ENCODE data around the gene GALNT2. TPM values are rescaled to one million over a fixed set of nuclear protein-coding genes. Genes with fewer than 3 reads are reported as not detected.

The GALNT2 gene
- total RNA-seq, 1 donor from 2014 or later: 67.9 TPM

DNA sequence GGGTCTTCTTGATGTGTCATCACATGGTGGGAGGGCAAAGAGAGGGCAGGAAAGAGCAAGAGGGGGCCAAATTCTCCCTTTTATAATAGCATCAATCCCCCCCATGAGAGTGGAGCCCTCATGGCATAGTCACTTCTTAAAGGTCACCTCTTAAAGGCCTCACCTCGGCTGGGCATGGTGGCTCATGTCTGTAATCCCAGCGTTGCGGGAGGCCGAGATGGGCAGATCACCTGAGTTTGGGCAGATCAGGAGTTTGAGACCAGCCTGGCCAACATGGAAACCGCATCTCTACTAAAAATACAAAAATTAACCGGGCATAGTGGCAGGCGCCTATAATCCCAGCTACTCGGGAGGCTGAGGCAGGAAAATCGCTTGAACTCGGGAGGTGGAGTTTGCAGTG is 189.0 kb downstream of the GALNT2 start:
- Mint-ChIP-seq H3K36me3 (ENCODE audit: low read depth) (peaks cover 26% of the 10 kb centered on the region), H3K27ac (no peak overlapping the region), H3K4me1 (ENCODE audit: low read depth) (peaks cover 11% of the 10 kb centered on the region), H3K9me3 (no peaks in the 10 kb centered on the region), H3K4me3 (no peak overlapping the region), H3K27me3 (ENCODE audit: insufficient read depth) (no peaks in the 10 kb centered on the region)
- no peak for DNase-seq (ENCODE audit: low spot score)
- intact Hi-C loops (cut with micrococcal nuclease): no loop called here

DNA sequence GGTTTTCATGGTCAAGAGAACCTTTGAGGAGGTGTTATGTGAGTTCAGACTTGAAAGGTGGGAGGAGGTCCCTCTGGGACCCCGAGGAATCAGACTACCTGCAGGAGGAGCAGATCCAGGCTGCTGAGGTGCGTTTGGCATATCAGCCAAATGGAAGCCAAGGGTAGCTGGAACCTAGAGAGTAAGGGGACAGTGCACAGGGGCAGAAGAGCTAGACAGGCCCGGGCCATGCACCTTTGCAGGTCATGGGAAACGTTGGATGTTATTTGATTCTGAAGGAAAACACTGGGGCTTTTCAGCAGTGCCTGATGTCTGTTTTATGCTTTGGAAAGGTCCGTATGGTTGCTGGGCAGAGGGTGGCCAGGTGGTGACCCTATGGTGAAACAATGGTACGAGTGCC is 189.9 kb downstream of the GALNT2 start:
- intact Hi-C loops (cut with micrococcal nuclease): no loop called here
- no peaks in the 10 kb centered on the region for H3K27me3 Mint-ChIP-seq (ENCODE audit: insufficient read depth)
- H3K4me3 Mint-ChIP-seq: no peak overlapping the region
- DNase-seq (ENCODE audit: low spot score): no peak
- peaks cover 2% of the 10 kb centered on the region for H3K4me1 Mint-ChIP-seq (ENCODE audit: low read depth)
- peaks cover 20% of the 10 kb centered on the region for H3K36me3 Mint-ChIP-seq (ENCODE audit: low read depth)
- no peaks in the 10 kb centered on the region for H3K9me3 Mint-ChIP-seq
- H3K27ac Mint-ChIP-seq: no peak overlapping the region

DNA sequence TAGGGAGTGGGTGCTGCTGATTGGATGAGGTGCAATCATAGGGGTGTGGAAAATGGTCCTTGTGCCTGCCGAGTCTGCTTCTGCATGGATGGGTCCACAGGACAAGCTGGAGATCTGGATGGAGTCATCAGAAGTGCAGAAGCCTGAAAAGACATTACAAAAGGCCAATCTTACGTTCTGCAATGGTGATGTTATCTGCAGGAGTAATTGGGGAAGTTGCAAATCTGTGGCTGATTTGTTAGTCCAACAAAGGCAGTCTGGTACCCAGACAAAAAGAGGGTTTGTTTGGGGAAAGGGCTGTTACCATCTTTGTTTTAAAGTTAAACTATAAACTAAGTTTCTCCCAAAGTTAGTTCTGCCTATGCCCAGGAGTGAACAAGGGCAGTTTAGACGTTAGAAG is 192.6 kb downstream of the GALNT2 start:
- Mint-ChIP-seq H3K4me1 (ENCODE audit: low read depth) (no peaks in the 10 kb centered on the region), H3K9me3 (no peaks in the 10 kb centered on the region), H3K36me3 (ENCODE audit: low read depth) (peaks cover 30% of the 10 kb centered on the region), H3K4me3 (no peak overlapping the region), H3K27ac (no peak overlapping the region), H3K27me3 (ENCODE audit: insufficient read depth) (no peaks in the 10 kb centered on the region)
- no peak for DNase-seq (ENCODE audit: low spot score)
- intact Hi-C loops (cut with micrococcal nuclease): no loop called here

DNA sequence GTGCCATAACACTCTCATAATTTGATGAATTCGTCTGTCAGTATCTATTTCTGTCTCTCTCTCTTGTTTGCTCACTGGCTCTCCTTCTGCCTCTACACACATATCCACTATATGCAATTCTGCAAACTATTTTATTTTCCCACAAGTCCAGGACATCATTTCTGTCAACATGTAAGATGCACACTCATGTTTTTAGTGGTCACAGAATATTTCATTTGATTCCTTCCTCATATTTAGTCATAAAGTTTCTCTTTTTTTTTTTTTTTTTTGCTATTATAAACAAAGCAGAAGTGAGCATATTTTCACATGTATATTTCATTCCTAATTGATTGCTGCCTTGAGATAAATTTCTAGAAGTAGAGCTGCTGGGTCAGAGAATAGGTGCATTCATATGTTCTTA is 193.8 kb downstream of the GALNT2 start:
- no peak for DNase-seq (ENCODE audit: low spot score)
- H3K27ac Mint-ChIP-seq: peak overlapping the region; percentile 31
- H3K4me3 Mint-ChIP-seq: no peak overlapping the region
- H3K4me1 Mint-ChIP-seq (ENCODE audit: low read depth): no peaks in the 10 kb centered on the region
- H3K27me3 Mint-ChIP-seq (ENCODE audit: insufficient read depth): no peaks in the 10 kb centered on the region
- intact Hi-C loops (cut with micrococcal nuclease): no loop called here
- no peaks in the 10 kb centered on the region for H3K9me3 Mint-ChIP-seq
- peaks cover 31% of the 10 kb centered on the region for H3K36me3 Mint-ChIP-seq (ENCODE audit: low read depth)

DNA sequence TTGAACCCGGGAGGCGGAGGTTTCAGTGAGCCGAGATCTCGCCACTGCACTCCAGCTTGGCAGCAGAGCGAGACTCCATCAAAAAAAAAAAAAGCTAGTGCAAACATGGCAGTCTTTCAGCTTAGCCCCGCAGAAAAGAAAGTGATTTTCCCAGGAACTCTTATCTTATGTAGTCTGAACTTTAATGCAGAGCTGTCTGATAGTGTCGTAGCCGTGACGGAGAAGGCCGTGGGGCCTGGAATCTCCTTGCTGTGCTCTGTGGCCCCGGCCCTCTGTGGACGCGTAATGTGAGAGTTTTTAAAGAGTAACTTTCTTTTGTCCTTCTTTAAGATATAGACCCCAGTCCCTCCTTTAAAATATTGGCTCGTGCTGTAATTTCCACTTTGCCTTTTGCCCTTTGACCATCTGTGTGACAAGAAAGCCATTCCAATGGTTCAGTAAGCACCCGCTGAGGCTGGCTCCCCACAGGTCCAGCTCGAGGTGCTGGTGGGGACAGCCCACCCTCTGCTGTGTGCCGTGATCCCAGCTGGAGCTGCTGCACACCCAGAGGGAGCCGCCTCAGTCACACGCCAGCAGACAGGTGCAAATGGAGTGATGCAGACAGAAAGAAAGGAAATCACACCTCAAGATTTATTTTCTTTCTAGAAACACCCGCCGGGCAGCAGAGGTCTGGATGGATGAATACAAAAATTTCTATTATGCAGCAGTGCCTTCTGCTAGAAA is 195.1 kb downstream of the GALNT2 start:
- intact Hi-C loops (cut with micrococcal nuclease): no loop called here
- Mint-ChIP-seq H3K36me3 (ENCODE audit: low read depth) (peaks cover 34% of the 10 kb centered on the region), H3K4me3 (no peak overlapping the region), H3K4me1 (ENCODE audit: low read depth) (no peaks in the 10 kb centered on the region), H3K27me3 (ENCODE audit: insufficient read depth) (no peaks in the 10 kb centered on the region), H3K27ac (no peak overlapping the region), H3K9me3 (no peaks in the 10 kb centered on the region)
- no peak for DNase-seq (ENCODE audit: low spot score)

DNA sequence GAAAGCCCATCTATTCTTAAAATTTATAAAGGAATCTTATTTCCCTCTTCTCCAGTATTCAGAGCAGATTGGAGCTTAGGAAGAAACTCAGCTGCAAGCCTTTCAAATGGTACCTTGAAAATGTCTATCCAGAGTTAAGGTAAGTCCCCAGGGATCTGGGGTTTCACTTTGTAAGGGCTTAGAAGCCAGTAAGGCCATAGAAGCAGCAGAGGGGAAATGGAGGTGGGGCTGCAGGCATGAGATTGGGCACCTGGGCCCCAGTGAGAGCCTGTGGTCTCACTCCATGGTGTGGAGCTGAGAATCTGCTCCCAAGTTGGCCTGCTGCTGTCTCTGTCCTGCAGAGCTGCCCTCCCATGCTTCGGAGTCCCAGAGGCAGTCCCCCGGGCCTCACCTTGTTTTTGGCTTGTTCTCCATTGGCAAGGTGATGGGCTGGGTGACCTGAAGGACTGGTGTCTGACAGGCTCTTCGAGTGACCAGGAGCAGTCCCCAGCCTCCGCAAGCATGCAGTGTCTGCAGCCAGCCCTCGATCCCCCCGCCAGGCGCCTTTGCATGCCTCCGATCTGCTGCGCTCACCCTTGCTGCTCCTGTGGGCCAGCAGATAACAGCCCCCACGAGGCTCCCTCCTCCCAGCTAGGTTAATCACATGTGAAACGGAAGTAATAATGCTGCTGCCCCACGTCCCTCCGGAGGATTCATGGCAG is 196.0 kb downstream of the GALNT2 start:
- Mint-ChIP-seq H3K4me3 (no peak overlapping the region), H3K4me1 (ENCODE audit: low read depth) (no peaks in the 10 kb centered on the region), H3K27ac (no peak overlapping the region), H3K36me3 (ENCODE audit: low read depth) (peaks cover 31% of the 10 kb centered on the region), H3K9me3 (no peaks in the 10 kb centered on the region), H3K27me3 (ENCODE audit: insufficient read depth) (no peaks in the 10 kb centered on the region)
- intact Hi-C loops (cut with micrococcal nuclease): no loop called here
- DNase-seq (ENCODE audit: low spot score): no peak

DNA sequence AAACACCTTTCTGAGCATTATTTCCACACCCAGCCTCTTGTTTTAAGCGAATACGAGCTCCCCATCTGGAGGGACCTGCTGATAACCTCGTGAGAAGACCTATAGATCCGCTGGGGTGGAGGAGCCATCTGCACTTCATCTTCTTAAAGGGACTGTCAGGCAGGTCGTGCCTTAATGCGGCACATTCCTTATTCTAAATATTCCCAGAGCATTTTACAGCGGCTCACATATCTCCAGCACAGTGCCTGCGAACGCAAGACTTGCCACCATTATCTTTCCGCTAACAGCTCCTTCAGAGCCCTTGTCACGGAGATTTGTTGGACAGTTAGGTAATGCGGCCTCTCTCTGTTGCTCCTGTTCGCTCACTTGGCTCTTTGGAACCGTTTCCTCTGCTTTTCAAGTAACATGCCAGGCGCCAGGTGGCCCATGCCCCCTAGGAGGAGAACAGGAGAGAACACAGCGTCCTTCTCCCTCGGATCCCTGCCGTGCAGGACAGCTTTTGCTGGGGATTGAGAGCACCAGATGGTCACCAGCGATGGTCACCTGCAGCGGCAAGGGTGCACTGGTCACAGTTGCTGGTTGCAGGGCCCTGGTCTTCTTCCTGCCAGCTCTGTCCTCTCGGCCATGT is 196.6 kb downstream of the GALNT2 start:
- H3K9me3 Mint-ChIP-seq: no peaks in the 10 kb centered on the region
- DNase-seq (ENCODE audit: low spot score): no peak
- no peak overlapping the region for H3K4me3 Mint-ChIP-seq
- peaks cover 31% of the 10 kb centered on the region for H3K36me3 Mint-ChIP-seq (ENCODE audit: low read depth)
- no peaks in the 10 kb centered on the region for H3K27me3 Mint-ChIP-seq (ENCODE audit: insufficient read depth)
- no peaks in the 10 kb centered on the region for H3K4me1 Mint-ChIP-seq (ENCODE audit: low read depth)
- intact Hi-C loops (cut with micrococcal nuclease): no loop called here
- no peak overlapping the region for H3K27ac Mint-ChIP-seq

DNA sequence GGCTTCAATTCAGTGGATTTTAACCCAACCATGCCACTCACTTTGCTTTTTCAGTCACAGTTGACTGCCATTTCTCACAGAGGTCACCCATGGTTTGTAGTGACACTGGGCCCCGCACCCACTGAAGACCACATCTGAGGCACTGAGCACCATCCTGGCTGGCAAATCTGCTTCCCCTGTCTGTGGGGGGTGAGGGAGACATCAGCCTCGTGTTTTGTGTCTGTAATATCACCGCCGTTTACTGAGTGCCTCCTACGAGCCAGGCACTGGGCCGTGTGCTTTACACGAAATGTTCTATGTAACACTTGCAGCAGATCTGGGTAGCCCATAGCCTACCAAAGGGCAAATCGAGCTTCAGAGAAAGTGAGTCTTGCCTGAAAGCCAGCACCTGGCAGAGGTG is 197.3 kb downstream of the GALNT2 start:
- Mint-ChIP-seq H3K36me3 (ENCODE audit: low read depth) (peaks cover 31% of the 10 kb centered on the region), H3K4me1 (ENCODE audit: low read depth) (no peaks in the 10 kb centered on the region), H3K9me3 (no peaks in the 10 kb centered on the region), H3K4me3 (no peak overlapping the region), H3K27ac (no peak overlapping the region), H3K27me3 (ENCODE audit: insufficient read depth) (no peaks in the 10 kb centered on the region)
- intact Hi-C loops (cut with micrococcal nuclease): no loop called here
- no peak for DNase-seq (ENCODE audit: low spot score)

DNA sequence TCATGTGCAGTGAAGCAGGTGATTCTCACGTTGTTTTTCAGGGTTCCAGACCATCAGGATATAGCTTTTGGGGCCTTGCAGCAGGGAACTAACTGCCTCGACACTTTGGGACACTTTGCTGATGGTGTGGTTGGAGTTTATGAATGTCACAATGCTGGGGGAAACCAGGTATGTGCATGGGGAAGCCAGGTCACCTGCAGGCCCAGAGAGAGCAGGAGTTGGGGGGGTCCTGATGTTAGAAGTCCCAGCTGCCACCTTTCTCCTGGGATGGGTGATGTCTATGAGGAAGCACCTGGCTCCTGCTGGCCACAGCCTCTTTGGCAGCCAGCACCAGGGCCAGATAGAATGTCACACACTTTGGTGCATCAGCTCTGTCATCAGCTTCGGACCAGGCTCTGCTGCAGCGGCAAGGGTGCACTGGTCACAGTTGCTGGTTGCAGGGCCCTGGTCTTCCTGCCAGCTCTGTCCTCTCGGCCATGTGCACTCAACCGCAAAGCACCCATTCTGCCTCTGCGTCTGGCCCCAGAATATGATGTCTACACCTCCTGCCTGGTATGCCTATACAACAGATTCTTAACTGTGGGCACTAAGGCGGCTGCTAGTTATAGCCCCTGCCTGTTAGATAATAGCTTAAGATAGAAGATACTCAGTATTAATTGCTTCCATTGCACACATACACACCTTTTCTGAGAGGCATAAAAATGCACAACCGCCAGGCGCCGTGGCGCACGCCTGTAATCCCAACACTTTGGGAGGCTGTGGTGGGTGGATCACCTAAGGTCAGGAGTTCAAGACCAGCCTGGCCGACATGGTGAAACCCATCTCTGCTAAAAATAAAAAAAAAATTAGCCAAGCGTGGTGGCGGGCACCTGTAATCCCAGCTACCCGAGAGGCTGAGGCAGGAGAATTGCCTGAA is 198.4 kb downstream of the GALNT2 start:
- intact Hi-C loops (cut with micrococcal nuclease): no loop called here
- H3K27ac Mint-ChIP-seq: no peak overlapping the region
- DNase-seq (ENCODE audit: low spot score): no peak
- no peak overlapping the region for H3K4me3 Mint-ChIP-seq
- H3K27me3 Mint-ChIP-seq (ENCODE audit: insufficient read depth): no peaks in the 10 kb centered on the region
- no peaks in the 10 kb centered on the region for H3K9me3 Mint-ChIP-seq
- peaks cover 28% of the 10 kb centered on the region for H3K36me3 Mint-ChIP-seq (ENCODE audit: low read depth)
- H3K4me1 Mint-ChIP-seq (ENCODE audit: low read depth): peaks cover 3% of the 10 kb centered on the region

DNA sequence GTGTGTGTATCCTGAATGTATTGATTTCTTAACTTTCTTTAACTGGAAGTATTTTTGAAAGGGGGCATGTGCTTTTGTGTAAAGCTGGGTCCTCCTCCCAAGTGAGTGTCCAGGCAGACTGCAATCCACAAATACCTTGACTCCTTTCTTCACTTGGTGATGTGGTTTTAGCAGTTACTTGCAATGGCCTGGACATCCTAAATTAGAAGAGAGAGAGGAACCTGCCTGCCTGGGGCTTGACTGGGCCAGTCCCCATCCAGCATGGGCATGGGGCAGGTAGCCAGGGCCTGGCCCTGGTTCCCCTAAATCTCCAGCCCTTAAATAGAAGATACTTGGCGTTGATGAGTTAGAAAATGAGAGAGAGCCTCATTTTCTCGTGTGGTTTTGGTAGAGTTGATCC is 199.4 kb downstream of the GALNT2 start:
- H3K9me3 Mint-ChIP-seq: no peaks in the 10 kb centered on the region
- H3K4me1 Mint-ChIP-seq (ENCODE audit: low read depth): peaks cover 13% of the 10 kb centered on the region
- H3K4me3 Mint-ChIP-seq: no peak overlapping the region
- intact Hi-C loops (cut with micrococcal nuclease): no loop called here
- H3K36me3 Mint-ChIP-seq (ENCODE audit: low read depth): peaks cover 30% of the 10 kb centered on the region
- no peak overlapping the region for H3K27ac Mint-ChIP-seq
- no peaks in the 10 kb centered on the region for H3K27me3 Mint-ChIP-seq (ENCODE audit: insufficient read depth)
- no peak for DNase-seq (ENCODE audit: low spot score)

DNA sequence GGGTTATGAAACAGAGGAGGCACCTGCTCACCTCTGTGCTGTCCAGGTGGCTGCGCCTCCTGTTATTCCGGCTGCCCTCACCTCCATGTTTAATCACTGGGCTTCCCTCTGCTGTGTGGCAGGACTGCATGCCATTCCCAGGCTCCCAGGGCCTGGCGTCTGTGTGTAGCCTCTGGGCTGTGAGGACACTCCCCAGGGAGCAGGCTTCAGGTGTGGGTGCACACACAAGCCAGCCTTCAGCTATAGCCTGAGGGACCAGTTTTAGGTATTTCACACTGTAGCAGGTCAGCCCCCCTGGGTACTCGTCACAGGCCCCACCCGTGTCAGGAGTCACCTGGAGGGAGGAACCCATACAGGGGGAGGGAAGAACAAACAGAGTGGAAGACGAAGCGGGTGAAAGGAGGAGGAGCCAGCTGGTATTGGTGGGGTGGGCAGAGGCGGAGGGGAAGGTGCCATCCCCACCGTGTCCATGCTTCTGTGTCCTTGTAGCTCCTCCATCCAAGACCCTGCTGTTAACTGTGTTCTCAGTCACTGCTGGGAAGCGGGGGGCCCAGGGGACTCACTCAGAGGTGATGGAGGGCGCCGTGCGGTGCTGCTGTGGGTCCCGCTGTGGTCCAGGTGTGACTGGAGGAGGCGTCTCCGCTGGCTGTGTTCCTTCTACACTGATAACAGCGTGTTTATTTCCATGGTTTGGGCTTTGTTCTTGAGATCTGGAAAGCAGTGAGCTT is 200.5 kb downstream of the GALNT2 start:
- no peak overlapping the region for H3K27ac Mint-ChIP-seq
- intact Hi-C loops (cut with micrococcal nuclease): no loop called here
- H3K9me3 Mint-ChIP-seq: no peaks in the 10 kb centered on the region
- DNase-seq (ENCODE audit: low spot score): no peak
- peaks cover 14% of the 10 kb centered on the region for H3K4me1 Mint-ChIP-seq (ENCODE audit: low read depth)
- no peak overlapping the region for H3K4me3 Mint-ChIP-seq
- peaks cover 26% of the 10 kb centered on the region for H3K36me3 Mint-ChIP-seq (ENCODE audit: low read depth)
- H3K27me3 Mint-ChIP-seq (ENCODE audit: insufficient read depth): no peaks in the 10 kb centered on the region
